Measurements from ENCODE around the gene KCNIP4.

The KCNIP4 gene

GRCh38 chr4:21167711-21168110 lies 780.9 kb downstream of the KCNIP4 start:
- Histone ChIP-seq H3K36me3 (ENCODE audit: control insufficient read depth, insufficient read depth, low read length) (no peaks in the 10 kb centered on the region), H3K4me1 (no peaks in the 10 kb centered on the region), H3K79me2 (no peaks in the 10 kb centered on the region), H2AFZ (no peak overlapping the region), H3K9ac (no peak overlapping the region), H3K27me3 (ENCODE audit: control insufficient read depth, insufficient read depth, low read length) (no peaks in the 10 kb centered on the region), H3K9me3 (ENCODE audit: control insufficient read depth, low read length) (no peaks in the 10 kb centered on the region), H3K4me3 (ENCODE audit: low read depth, low read length) (no peak overlapping the region), H3K4me2 (ENCODE audit: low read length) (no peak overlapping the region), H3K27ac (no peak overlapping the region)
- no peak for TF ChIP-seq CTCF (IDR thresholded peaks at IDR 0.05)

GRCh38 chr4:21155367-21155766 lies 793.2 kb downstream of the KCNIP4 start:
- H3K27ac ChIP-seq, result no peak overlapping the region
- no peaks in the 10 kb centered on the region for H3K79me2 ChIP-seq
- no peak overlapping the region for H2AFZ ChIP-seq
- H3K27me3 ChIP-seq (ENCODE audit: control insufficient read depth, insufficient read depth, low read length), result no peaks in the 10 kb centered on the region
- H3K9me3 ChIP-seq (ENCODE audit: control insufficient read depth, low read length), result no peaks in the 10 kb centered on the region
- H3K4me2 ChIP-seq (ENCODE audit: low read length), result no peak overlapping the region
- H3K4me1 ChIP-seq, result no peaks in the 10 kb centered on the region
- no peak for TF ChIP-seq CTCF (IDR thresholded peaks at IDR 0.05)
- no peaks in the 10 kb centered on the region for H3K36me3 ChIP-seq (ENCODE audit: control insufficient read depth, insufficient read depth, low read length)
- H3K4me3 ChIP-seq (ENCODE audit: low read depth, low read length), result no peak overlapping the region
- H3K9ac ChIP-seq, result no peak overlapping the region

GRCh38 chr4:21139327-21139726 lies 809.2 kb downstream of the KCNIP4 start:
- Histone ChIP-seq H3K4me2 (ENCODE audit: low read length) (no peak overlapping the region), H3K9ac (no peak overlapping the region), H3K36me3 (ENCODE audit: control insufficient read depth, insufficient read depth, low read length) (no peaks in the 10 kb centered on the region), H3K4me3 (ENCODE audit: low read depth, low read length) (no peak overlapping the region), H3K27ac (no peak overlapping the region), H3K9me3 (ENCODE audit: control insufficient read depth, low read length) (no peaks in the 10 kb centered on the region), H3K4me1 (no peaks in the 10 kb centered on the region), H3K79me2 (no peaks in the 10 kb centered on the region), H3K27me3 (ENCODE audit: control insufficient read depth, insufficient read depth, low read length) (no peaks in the 10 kb centered on the region), H2AFZ (no peak overlapping the region)
- no peak for TF ChIP-seq CTCF (IDR thresholded peaks at IDR 0.05)

GRCh38 chr4:21136051-21136630 lies 812.4 kb downstream of the KCNIP4 start:
- no peak overlapping the region for H3K27ac ChIP-seq
- H3K9me3 ChIP-seq (ENCODE audit: control insufficient read depth, low read length), result no peaks in the 10 kb centered on the region
- no peaks in the 10 kb centered on the region for H3K27me3 ChIP-seq (ENCODE audit: control insufficient read depth, insufficient read depth, low read length)
- H2AFZ ChIP-seq, result no peak overlapping the region
- no peaks in the 10 kb centered on the region for H3K79me2 ChIP-seq
- no peak for TF ChIP-seq CTCF (IDR thresholded peaks at IDR 0.05)
- H3K4me2 ChIP-seq (ENCODE audit: low read length), result no peak overlapping the region
- H3K4me1 ChIP-seq, result no peaks in the 10 kb centered on the region
- H3K4me3 ChIP-seq (ENCODE audit: low read depth, low read length), result no peak overlapping the region
- no peak overlapping the region for H3K9ac ChIP-seq
- H3K36me3 ChIP-seq (ENCODE audit: control insufficient read depth, insufficient read depth, low read length), result no peaks in the 10 kb centered on the region

- Histone ChIP-seq H3K9ac (no peak overlapping the region), H3K4me2 (ENCODE audit: low read length) (no peak overlapping the region), H3K9me3 (ENCODE audit: control insufficient read depth, low read length) (no peaks in the 10 kb centered on the region), H3K27me3 (ENCODE audit: control insufficient read depth, insufficient read depth, low read length) (no peaks in the 10 kb centered on the region), H3K4me3 (ENCODE audit: low read depth, low read length) (no peak overlapping the region), H3K36me3 (ENCODE audit: control insufficient read depth, insufficient read depth, low read length) (no peaks in the 10 kb centered on the region), H3K4me1 (no peaks in the 10 kb centered on the region), H3K27ac (no peak overlapping the region), H3K79me2 (no peaks in the 10 kb centered on the region), H2AFZ (no peak overlapping the region)
- TF ChIP-seq CTCF (IDR thresholded peaks at IDR 0.05), result no peak
These were observed 813.6 kb downstream of the KCNIP4 start for GRCh38 chr4:21134994-21135393.

Data from parathyroid adenoma (tissue), 2 donors.